HEK293T (cell line): ENCODE data around the gene MAD1L1.

ENCODE experiments used
- CTBP1 ChIP-seq: fragments of 450-650 bp; IDR thresholded peaks from 2 replicates; pipeline ENCODE4 v1.6.1; 2016; ENCODE audit warnings: borderline replicate concordance
- FOXK2 ChIP-seq: fragments of 450-650 bp; IDR thresholded peaks from 2 replicates; pipeline ENCODE4 v1.6.1; 2016; ENCODE audit warnings: mild to moderate bottlenecking
- SP1 ChIP-seq: fragments of 450-650 bp; IDR thresholded peaks from 2 replicates; pipeline ENCODE4 v1.6.1; 2017
- TARDBP ChIP-seq: fragments of 450-650 bp; IDR thresholded peaks from 2 replicates; pipeline ENCODE4 v1.6.1; 2016
- ZNF384 ChIP-seq: fragments of 450-650 bp; IDR thresholded peaks from 2 replicates; pipeline ENCODE4 v1.6.1; 2016

GRCh38 chr7:1804310-1804709, 428.4 kb downstream of the MAD1L1 start:
- TF ChIP-seq SP1 (no peak), ZNF384 (no peak), FOXK2 (no peak), TARDBP (no peak), CTBP1 (no peak)
